Activated naive CD4-positive, alpha-beta T cell (primary cell): ENCODE measurements around the gene USP43.
"Not testable (repeated sequence)": the region's sequence is repeated elsewhere in the genome, so short reads cannot be mapped to it uniquely, and the experiment has no call there.

Experiments
- DNase-seq, 4 experiments: peaks; one replicate each; lab custom pipeline; 2025; lab: John Stamatoyannopoulos, UW

USP43 gene

GRCh38 chr17:9644910-9645751 lies at the start of gene USP43:
TSS of gene USP43 (plus strand) at chr17:9645517. CDS start at chr17:9645633, 116 bp downstream.
- no peak for DNase-seq

- not testable (repeated sequence) for DNase-seq
These were observed 47.7 kb upstream of the USP43 start for GRCh38 chr17:9597638-9598037.

DNA sequence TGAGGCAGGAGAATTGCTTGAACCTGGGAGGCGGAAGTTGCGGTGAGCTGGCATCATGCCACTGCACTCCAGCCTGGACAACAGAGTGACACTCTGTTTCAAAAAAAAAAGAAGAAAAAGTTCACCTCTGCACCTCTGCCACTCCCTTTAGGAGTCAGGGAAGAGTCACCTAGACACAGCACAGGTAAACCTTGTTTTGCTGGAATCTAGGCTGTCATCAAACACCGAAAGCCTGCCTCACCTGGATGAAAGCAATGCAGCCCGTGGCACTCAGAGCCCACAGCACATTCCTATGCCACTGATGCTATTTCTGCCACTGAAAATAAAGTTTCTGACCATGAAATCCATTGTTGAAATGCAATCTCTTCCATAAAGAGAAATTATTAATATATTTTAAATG lies 46.7 kb upstream of the USP43 start:
- DNase-seq: no peak

- not testable (repeated sequence) for DNase-seq
These were observed 40.7 kb upstream of the USP43 start for GRCh38 chr17:9604583-9604982.

DNA sequence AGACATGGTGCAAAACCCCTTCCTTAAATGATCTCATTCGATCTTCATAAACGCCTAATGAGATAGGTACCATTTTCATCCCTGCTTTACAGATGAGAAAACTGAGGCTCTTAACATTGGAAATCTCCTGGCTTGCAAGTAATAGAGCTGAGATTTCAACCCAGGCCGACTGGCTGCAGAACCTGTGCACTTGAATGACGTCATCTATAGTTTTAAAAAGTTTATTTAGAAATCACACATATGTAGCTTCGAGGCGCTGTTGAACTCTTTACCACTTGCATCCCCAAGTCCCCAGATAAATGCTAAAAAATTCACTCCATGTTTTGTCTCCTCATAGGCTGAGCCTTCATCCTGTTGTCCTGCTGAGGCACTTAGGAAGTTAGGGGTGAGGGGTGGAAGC lies 38.9 kb upstream of the USP43 start:
- no peak for DNase-seq

- not testable (repeated sequence) for DNase-seq
These were observed 38.3 kb upstream of the USP43 start for GRCh38 chr17:9607058-9607457.

- no peak for DNase-seq
These were observed 33.8 kb upstream of the USP43 start for GRCh38 chr17:9611557-9611956.

DNA sequence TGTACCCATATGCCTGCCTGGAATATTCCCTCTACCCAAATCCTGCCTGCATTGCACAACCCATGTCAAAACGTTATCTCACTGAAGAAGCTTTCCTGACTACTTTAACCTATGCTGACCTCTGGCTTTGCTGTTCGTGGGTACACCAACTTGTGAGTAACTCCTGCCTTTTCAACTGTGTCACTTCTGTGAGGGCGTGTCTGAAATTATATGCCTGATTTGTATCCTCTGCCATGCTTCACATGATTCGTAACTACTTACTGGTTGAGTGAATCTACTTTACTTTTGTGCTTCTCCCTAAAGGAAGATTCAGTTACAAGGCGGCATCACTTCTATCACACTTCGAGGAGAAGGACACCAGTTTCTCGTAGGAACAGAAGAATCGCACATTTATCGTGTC lies 33.3 kb upstream of the USP43 start:
- no peak for DNase-seq

DNA sequence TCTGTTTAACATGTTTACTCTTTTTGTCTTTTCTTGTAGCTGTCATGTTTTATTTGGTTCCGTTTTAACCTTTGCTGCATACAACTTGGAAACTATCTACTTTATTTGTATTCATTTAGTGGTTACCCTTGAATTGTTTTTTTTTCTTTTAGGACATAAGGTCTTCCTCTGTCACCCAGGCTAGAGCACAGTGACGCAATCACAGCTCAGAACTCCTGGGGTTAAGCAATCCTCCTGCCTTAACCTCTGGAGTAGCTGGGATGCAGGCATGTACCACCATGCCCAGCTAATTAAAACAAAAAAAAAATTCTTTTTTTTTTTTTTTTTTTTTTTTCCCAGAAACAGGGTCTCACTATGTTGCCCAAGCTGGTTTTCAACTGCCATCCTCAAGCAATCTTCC lies 29.8 kb upstream of the USP43 start:
- DNase-seq: no peak

GRCh38 chr17:9622961-9623360 lies 22.4 kb upstream of the USP43 start:
- no peak for DNase-seq

DNA sequence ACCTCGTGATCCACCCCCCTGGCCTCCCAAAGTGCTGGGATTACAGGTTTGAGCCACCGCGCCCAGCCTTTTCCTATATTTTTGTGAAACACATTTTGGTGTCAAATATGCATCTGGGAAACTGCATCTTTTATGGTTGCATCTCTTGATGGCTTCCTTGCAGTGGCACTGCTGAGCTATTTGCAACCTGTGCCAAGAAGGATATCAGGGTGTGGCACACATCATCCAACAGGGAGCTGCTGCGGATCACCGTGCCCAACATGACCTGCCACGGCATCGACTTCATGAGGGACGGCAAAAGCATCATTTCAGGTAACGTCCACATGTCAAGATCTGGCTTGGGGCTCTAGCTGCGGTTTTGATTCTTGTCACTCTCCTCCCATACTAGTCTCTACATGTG lies 16.8 kb upstream of the USP43 start:
- no peak for DNase-seq

DNA sequence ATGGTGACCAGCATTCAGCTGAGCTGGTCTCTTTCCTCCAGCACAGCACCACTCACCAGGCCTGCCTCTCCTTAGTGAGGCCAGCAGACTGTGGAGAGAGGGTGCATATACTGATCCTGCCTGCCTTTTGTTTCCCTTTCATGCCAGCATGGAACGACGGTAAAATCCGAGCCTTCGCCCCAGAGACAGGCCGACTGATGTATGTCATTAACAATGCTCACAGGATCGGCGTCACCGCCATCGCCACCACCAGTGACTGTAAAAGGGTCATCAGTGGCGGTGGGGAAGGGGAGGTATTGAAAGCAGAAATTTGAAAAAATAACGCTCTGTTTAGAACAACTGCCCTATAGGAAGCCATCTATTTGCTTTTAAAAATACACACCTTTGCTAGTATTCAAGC lies 12.6 kb upstream of the USP43 start:
- DNase-seq: no peak

GRCh38 chr17:9635340-9635739 lies 10.0 kb upstream of the USP43 start:
- no peak for DNase-seq

- no peak for DNase-seq
These were observed 8.8 kb upstream of the USP43 start for GRCh38 chr17:9636501-9636900.

DNA sequence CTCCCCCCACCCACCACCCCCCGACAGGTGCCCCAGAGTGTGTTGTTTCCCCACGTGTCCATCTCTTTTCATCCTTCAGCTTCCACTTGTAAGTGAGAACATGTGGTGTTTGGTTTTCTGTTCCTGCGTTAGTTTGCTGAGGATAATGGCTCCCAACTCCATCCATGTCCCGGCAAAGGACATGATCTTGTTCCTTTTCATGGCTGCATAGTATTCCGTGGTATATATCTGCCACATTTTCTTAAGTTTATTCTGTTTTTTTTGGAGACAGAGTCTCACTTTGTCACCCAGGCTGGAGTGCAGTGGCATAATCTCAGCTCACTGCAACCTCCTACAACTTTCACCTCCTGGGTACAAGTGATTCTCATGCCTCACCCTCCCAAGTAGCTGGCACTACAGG lies 4.9 kb upstream of the USP43 start:
- DNase-seq: not testable (repeated sequence)

GRCh38 chr17:9643611-9644010 lies 1.7 kb upstream of the USP43 start:
- DNase-seq: no peak

DNA sequence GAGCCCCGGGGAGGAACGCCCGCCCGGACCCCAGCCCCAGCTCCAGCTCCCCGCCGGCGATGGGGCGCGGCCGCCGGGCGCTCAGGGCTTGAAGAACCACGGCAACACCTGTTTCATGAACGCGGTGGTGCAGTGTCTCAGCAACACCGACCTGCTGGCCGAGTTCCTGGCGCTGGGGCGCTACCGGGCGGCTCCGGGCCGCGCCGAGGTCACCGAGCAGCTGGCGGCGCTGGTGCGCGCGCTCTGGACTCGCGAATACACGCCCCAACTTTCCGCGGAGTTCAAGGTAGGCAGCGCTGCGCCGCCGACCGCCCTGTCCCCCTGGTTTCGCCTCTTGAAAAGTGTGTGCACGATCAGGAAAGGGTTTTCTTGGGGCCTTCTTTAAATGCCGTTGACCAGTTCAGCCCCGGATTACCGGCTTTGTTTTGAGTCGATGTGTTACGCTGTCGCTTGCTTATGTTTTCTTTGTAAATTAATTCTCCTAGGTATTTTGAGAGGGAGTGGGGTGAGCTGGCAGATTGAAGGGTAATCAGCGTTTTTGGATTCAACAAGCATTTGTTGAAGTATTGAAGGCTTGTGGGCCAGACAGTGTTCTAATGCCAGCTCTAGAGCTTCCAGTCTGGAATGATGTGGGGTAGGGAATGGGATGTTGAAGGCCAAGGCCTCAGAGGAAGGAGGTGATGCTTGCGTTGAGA lies 681 bp downstream of the USP43 start:
- DNase-seq: no peak

DNA sequence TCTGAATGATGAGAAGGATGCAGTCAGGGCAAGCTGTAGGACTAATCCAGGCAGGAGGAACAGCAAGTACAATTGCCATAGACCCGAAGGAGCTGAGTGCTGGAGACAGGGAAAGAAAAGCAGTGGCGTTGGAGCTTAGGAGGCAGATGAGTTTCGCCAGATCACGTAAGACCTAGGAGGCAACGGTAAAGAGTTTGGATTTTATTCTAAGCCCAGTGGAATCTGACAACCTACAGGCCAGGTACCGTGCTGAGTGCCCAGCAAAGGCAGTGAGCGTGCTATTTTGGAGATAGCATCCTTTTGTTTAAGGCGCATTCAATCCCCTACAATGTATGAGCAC lies 1.2 kb downstream of the USP43 start:
- DNase-seq: no peak

GRCh38 chr17:9647014-9647413 lies 1.7 kb downstream of the USP43 start:
- DNase-seq: no peak

DNA sequence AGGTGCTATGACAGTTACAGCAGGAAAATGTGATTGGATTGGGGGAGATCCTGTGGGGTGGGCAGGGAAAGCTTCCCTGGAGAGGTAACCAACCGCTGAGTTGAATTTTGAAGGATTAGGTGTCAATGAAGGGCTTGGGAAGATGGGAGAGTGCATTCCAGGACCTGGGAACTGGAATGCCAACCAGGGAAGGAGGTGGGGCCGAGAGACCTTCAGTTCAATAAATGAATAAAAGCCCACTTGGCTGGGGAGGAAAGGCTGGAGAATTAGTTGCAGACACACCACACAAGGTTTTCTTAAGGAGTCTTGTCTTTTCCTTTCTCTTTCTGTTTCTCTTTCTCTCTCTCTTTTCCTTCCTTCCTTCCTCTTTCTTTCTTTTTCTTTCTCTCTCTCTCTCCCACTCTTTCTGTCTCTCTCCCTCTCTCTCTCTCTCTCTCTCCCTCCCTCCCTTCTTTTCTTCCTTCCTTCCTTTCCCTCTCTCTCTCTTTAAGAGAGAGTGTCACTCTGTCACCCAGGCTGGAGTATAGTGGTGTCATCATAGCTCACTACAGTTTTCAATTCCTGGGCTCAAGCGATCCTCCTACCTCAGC lies 3.3 kb downstream of the USP43 start:
- DNase-seq: no peak

DNA sequence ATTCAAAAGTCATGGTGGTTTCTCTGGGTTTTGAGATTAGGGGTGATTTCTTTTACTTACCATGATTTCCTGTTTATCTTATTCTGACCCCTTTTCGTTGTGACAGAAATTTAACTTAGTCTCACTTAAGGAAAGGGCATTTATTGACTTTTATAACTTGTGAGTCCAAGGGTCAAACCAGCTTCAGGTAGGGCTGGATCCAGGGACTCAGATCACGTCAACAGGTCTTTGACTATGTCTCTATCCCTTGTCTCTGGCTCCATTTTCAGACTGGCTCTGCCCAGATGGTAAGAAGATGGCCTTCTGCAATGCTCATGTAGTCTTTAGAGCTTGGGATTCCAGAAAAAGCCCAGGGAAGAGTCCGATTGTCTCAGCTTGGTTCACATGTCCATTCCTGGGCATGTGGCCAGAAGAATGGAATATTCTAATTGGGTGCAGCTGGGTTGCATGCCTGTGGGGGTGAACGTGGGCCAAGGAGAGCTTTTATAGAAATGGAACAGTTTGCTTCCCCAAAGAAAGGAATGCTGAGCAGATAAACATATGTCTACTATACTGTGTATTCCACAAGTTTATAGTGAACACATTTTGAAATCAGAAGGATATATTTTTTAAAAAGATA lies 13.4 kb downstream of the USP43 start:
- no peak for DNase-seq

- DNase-seq: no peak
These were observed 15.7 kb downstream of the USP43 start for GRCh38 chr17:9661027-9661426.

- DNase-seq: not testable (repeated sequence)
These were observed 18.2 kb downstream of the USP43 start for GRCh38 chr17:9663511-9663910.
